Stimulated activated CD8-positive, alpha-beta memory T cell treated with anti-CD3 and anti-CD28 coated beads, Interleukin-7, amount 100 ng/mL, for 1 hour (primary cell): Measurements from ENCODE around the gene NXT1.

Experiments
- DNase-seq, 2 donors: peaks; one replicate each; pipeline ENCODE4 v3.0.0-alpha.2; 2020; ENCODE audit warnings: low read depth in 2 of 2

NXT1 gene

DNA sequence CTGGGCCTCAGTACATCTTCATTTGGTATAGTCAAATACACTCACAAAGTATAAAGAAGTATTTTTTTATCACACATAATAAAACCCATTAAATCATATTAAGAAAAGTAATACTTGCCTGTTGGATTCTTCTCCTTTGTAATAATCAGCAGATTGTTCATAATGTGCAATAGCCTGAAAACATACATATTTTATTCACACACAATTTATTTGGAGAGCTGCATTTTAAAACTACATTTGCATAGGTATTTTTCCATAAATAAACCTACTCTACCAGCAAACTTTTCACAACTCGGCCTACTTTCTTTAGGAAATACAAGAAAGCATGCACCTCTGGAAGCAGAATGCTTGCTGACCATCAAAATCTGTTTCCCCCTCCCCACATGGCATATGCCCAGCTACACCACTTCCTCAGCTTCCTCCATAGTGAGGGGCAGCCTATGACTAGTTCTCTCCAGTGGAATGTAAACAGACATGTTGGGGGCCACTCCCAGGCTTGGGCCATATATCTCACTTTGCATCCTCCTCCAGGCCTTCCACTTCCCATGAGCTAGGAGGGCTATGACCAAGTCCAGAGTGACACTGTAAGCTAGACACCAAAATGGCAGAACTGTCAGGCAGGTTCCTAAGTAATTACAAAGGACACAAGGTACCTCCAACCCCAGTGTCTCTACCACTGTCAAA is 39.6 kb downstream of the NXT1 start:
- no peak for DNase-seq

DNA sequence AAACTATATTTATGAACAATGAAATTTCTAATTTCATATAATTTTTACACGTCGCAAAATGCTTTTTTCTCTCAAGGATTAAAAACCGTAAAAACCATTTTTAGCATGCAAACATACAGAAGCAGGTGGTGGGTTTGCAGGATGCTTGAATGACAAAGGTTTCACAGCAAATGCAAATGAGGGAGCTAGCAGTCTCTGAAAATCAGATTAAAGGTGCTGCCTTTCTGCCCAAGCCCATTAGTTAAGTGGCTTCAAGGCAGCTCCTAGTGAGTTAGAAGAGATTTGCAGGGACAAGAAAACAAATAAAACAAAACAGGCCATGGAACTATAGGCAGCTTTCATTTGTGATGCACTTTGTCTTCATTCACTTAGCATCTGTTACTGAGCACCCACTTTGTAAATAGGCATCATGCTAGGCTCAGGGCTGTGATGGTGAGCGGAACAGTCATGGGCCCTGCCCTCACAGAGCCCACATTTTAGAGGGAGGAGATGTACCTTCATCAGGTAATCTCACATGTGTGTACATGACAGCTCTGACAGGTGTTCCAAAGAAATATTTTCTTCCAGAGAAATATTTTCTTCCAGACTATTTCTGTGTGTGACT is 41.2 kb downstream of the NXT1 start:
- no peak for DNase-seq

DNA sequence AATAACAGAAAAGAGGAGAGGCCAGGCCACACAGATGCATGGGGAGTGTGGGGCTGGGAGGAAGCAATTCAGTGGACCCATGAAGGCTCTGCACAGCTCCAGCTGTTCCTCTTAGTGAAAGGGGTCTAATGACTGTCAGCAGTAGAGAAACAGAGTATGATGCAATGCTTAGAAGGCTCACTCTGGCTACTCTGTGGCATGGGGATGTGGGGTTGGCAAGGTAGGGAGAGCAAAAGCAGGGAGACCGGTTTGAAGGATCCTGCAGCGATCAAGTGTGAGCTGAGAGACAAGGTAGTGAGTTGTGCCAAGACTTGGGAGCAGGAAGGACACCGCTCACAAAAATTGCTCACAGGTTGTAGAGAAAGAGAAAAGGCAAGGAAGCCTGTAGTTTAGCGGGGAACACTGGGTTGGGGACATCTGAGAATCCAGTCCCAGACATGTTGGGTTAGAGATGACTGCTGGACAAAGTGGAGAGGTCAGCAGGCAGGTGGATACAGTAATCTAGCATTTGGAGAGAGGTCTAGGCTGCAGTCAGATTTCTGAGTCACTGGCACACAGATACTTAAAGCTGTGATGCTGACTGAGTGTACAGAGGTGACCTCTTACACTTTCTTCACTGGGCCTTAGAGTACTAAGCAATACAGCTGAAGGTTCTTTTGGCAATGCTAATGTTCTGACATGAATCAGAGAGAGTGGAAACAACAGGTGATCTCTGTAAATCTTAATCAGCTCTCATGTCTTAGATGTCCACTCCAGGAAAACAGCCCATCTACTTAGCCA is 43.6 kb downstream of the NXT1 start:
- no peak for DNase-seq

DNA sequence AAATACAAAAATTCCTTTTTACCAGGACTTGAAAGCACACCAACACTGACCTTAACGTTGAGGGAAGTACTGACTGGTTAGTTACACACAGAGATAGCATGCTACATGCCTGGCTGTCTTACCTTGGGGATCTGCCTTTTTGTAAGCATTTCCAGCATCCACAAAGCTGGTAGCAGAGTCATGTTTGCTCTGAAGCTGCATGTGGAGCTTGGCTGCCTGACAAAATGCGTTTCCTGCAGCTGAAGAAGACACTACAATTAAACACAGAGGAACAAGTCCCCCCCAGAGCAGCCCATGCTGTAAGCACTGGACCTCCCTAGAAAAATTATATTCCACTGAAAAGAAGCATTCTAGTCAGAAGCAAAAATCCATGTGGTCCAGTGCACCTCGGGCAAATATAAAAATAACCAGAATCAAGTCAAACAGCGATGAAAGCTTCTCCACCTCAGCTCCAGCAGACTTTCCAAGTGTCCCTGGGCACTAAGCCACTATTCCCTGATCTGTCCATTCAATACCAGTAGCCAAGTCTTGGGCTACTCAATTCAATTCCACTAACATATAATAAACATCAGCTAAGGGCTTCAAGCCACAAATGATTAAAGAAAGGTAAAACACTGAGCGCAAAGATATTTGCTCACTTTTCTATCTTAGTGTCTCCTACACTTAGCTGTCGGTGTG is 46.5 kb downstream of the NXT1 start:
- DNase-seq = no peak

- DNase-seq = no peak
Measured at GRCh38 chr20:23397961-23398360, 47.4 kb downstream of the NXT1 start.

DNA sequence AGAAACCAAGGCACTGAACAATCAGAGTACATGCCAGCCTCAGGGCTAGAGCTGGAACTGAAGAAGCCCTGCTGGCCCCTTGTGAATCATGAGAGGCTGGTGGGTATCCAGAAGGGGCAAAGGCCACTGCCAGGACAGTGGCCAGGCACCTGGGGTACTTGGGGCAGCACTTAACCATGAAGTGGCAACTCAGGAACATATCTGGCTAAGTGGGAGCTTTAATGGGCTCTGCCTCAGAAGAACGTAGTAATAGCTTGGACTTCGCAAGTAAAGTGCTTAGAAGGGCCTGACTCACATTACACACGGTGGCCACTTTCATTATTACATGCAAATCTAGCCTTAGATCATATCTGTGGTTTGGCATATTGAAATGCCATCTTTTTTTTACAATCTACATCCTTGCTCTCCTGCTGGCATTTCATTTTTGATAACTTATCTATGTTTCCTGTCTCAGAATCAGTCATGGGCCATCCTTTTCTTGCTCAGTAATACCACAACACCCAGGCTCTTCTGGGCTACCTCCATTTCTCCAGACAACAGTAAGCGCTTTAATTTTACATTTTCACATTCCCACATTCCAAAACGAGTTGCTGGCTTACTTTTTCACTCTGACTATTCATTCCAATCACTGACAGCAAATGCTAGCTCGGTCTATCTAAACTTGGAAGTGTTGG is 49.1 kb downstream of the NXT1 start:
- no peak for DNase-seq

DNA sequence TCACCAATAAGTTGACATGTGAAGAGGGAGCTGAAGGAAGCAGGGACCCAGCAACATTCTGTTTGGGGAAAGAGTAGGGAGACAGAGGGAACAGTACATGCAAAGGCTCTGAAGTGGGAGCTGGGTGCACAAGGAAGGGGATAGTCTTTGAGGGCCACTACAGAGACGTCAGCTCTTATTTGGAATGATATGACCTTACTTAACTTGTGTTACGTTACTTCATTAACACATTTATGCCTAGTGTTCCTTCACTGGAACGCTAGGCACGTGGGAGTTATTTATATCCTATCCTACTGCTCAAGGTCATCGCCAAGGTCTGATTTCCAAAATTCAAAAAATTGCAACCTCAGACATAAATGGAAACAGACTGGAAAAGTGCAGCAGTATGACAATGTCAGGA is 50.5 kb downstream of the NXT1 start:
- no peak for DNase-seq

DNA sequence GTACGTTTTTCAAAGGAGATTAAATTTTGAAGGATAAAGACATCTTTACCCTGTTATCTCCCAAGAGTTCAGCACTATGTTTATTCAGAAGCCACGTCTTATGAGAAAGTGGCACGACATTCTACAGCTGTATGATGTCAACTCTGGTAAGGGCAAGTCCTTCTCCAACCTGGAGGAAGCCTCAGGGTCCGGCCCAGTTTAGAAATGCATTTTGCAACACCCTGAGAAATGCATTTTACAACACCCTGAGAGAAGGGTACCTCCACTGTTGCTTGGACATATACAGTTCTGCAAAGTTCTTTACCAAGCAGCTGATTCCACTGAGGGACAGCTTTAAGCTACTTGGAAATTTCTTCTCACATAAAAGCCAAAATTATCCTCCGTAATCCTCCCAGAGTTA is 53.2 kb downstream of the NXT1 start:
- no peak for DNase-seq

- no peak for DNase-seq
Measured at GRCh38 chr20:23404196-23404595, 53.6 kb downstream of the NXT1 start.
